H9 (cell line): ENCODE data around the gene BSDC1. TPM values are rescaled to one million over a fixed set of nuclear protein-coding genes. Genes with fewer than 3 reads are reported as not detected.

Experiments
- DNase-seq: peaks from one replicate; pipeline ENCODE4 v3.0.0-alpha.2; 2017
- H2AFZ ChIP-seq: one replicate; pipeline ENCODE4 v1.6.1; 2013; ENCODE audit warnings: mild to moderate bottlenecking, low read length, control low read depth, moderate library complexity
- H2AK5ac ChIP-seq: 2 replicates; pipeline ENCODE4 v1.6.1; 2013; ENCODE audit warnings: low read length, control low read depth, mixed read lengths; ENCODE audit not compliant: insufficient read length
- H2BK120ac ChIP-seq: one replicate; pipeline ENCODE4 v1.6.1; 2013; ENCODE audit warnings: low read depth, mild to moderate bottlenecking, low read length, control low read depth, inconsistent platforms; ENCODE audit not compliant: poor library complexity, severe bottlenecking
- H2BK12ac ChIP-seq: 2 replicates; pipeline ENCODE4 v1.6.1; 2013; ENCODE audit warnings: low read length, control low read depth, mixed read lengths, low read depth; ENCODE audit not compliant: insufficient read length
- H2BK15ac ChIP-seq: 2 replicates; pipeline ENCODE4 v1.6.1; 2013; ENCODE audit warnings: low read depth, low read length, control low read depth
- H2BK20ac ChIP-seq: one replicate; pipeline ENCODE4 v1.6.1; 2013; ENCODE audit warnings: low read depth, mild to moderate bottlenecking, low read length, control low read depth, inconsistent platforms; ENCODE audit not compliant: poor library complexity, severe bottlenecking
- H2BK5ac ChIP-seq: 2 replicates; pipeline ENCODE4 v1.6.1; 2013; ENCODE audit warnings: low read length, control low read depth, mixed read lengths; ENCODE audit not compliant: insufficient read length
- H3K14ac ChIP-seq: 2 replicates; pipeline ENCODE4 v1.6.1; 2013; ENCODE audit warnings: low read length, control low read depth; ENCODE audit not compliant: insufficient read depth
- H3K18ac ChIP-seq: 2 replicates; pipeline ENCODE4 v1.6.1; 2013; ENCODE audit warnings: low read depth, mild to moderate bottlenecking, mixed read lengths, low read length, control low read depth; ENCODE audit not compliant: insufficient read length
- H3K23ac ChIP-seq: 2 replicates; pipeline ENCODE4 v1.6.1; 2013; ENCODE audit warnings: low read length, control low read depth, mixed read lengths, low read depth; ENCODE audit not compliant: insufficient read length
- H3K23me2 ChIP-seq: 2 replicates; pipeline ENCODE4 v1.6.1; 2013; ENCODE audit warnings: low read depth, mild to moderate bottlenecking, mixed read lengths, low read length, control low read depth; ENCODE audit not compliant: insufficient read length, poor library complexity, severe bottlenecking
- H3K27ac ChIP-seq: 2 replicates; pipeline ENCODE4 v1.5.1; 2013; ENCODE audit warnings: low read length, control low read depth, mixed read lengths, low read depth; ENCODE audit not compliant: insufficient read length
- H3K27me3 ChIP-seq: 2 replicates; pipeline ENCODE4 v1.6.1; 2013; ENCODE audit warnings: low read length, control low read depth, inconsistent platforms; ENCODE audit not compliant: insufficient read depth
- H3K4ac ChIP-seq: 2 replicates; pipeline ENCODE4 v1.6.1; 2013; ENCODE audit warnings: low read depth, mild to moderate bottlenecking, control low read depth, inconsistent platforms, low read length, moderate library complexity
- H3K4me1 ChIP-seq: 2 replicates; pipeline ENCODE4 v1.6.1; 2013; ENCODE audit warnings: low read length, control low read depth, inconsistent platforms; ENCODE audit not compliant: insufficient read depth
- H3K4me2 ChIP-seq: 2 replicates; pipeline ENCODE4 v1.6.1; 2013; ENCODE audit warnings: low read length, control low read depth, mixed read lengths; ENCODE audit not compliant: insufficient read length, insufficient read depth
- H3K56ac ChIP-seq: 2 replicates; pipeline ENCODE4 v1.6.1; 2013; ENCODE audit warnings: low read depth, mild to moderate bottlenecking, mixed read lengths, low read length, control low read depth; ENCODE audit not compliant: insufficient read length
- H3K79me1 ChIP-seq: 2 replicates; pipeline ENCODE4 v1.6.1; 2013; ENCODE audit warnings: low read depth, mild to moderate bottlenecking, moderate library complexity, low read length, control low read depth, inconsistent platforms; ENCODE audit not compliant: insufficient read depth, poor library complexity, severe bottlenecking
- H3K79me2 ChIP-seq: 2 replicates; pipeline ENCODE4 v1.6.1; 2013; ENCODE audit warnings: low read length, control low read depth, inconsistent platforms; ENCODE audit not compliant: insufficient read depth
- H3K9ac ChIP-seq: 2 replicates; pipeline ENCODE4 v1.6.1; 2013; ENCODE audit warnings: low read length, control low read depth, mixed read lengths; ENCODE audit not compliant: insufficient read length; ENCODE audit errors: extremely low read depth
- H3K9me3 ChIP-seq: one replicate; pipeline ENCODE4 v1.6.1; 2013; ENCODE audit warnings: low read depth, low read length, inconsistent platforms; ENCODE audit not compliant: control insufficient read depth
- H3T11ph ChIP-seq: one replicate; pipeline ENCODE4 v1.6.1; 2013; ENCODE audit warnings: mild to moderate bottlenecking, low read length, control low read depth, inconsistent platforms
- H4K20me1 ChIP-seq: one replicate; pipeline ENCODE4 v1.6.1; 2013; ENCODE audit not compliant: control insufficient read depth, insufficient read length, insufficient read depth
- H4K5ac ChIP-seq: 2 replicates; pipeline ENCODE4 v1.6.1; 2013; ENCODE audit warnings: low read depth, mild to moderate bottlenecking, mixed read lengths, low read length, control low read depth; ENCODE audit not compliant: insufficient read length
- H4K8ac ChIP-seq: replicated peaks from 2 replicates; pipeline ENCODE4 v1.6.1; 2013; ENCODE audit warnings: low read length, control low read depth, mixed read lengths, low read depth; ENCODE audit not compliant: insufficient read length
- H4K91ac ChIP-seq: 2 replicates; pipeline ENCODE4 v1.6.1; 2013; ENCODE audit warnings: low read depth, mild to moderate bottlenecking, moderate library complexity, mixed read lengths, low read length, control low read depth; ENCODE audit not compliant: insufficient read length
- H3K27ac Mint-ChIP-seq, 3 experiments: 2 replicates in 2 of 3; 3 replicates in 1 of 3; pipeline ENCODE4 v1.8.0; 2020 to 2021; ENCODE audit warnings: mixed read lengths in 3 of 3, mild to moderate bottlenecking in 1 of 3, moderate library complexity in 1 of 3
- H3K27me3 Mint-ChIP-seq: 2 replicates; pipeline ENCODE4 v1.8.0; 2021; ENCODE audit warnings: low read depth, mild to moderate bottlenecking, moderate library complexity, mixed read lengths
- H3K36me3 Mint-ChIP-seq, 3 experiments: 2 replicates in 2 of 3; 3 replicates in 1 of 3; pipeline ENCODE4 v1.8.0; 2020 to 2021; ENCODE audit warnings: low read depth in 3 of 3, mixed read lengths in 3 of 3; ENCODE audit not compliant: insufficient read depth in 1 of 3
- H3K4me1 Mint-ChIP-seq, 2 experiments: 2 replicates each; pipeline ENCODE4 v1.8.0; 2020; ENCODE audit warnings: mixed read lengths in 2 of 2
- H3K4me3 Mint-ChIP-seq, 2 experiments: 2 replicates in 1 of 2; 3 replicates in 1 of 2; pipeline ENCODE4 v1.8.0; 2020 to 2021; ENCODE audit warnings: mild to moderate bottlenecking in 2 of 2, mixed read lengths in 2 of 2, moderate library complexity in 1 of 2
- H3K9me3 Mint-ChIP-seq, 2 experiments: 2 replicates in 1 of 2; 3 replicates in 1 of 2; pipeline ENCODE4 v1.8.0; 2020; ENCODE audit warnings: mild to moderate bottlenecking in 2 of 2, mixed read lengths in 2 of 2, moderate library complexity in 1 of 2
- WGBS: extraction: QIAGEN DNeasy Blood & Tissue Kit; methylation state at CpG from one replicate; pipeline ENCODE4 v1.1.7; 2013; ENCODE audit warnings: missing lambda C conversion rate, low lambda C conversion rate, mixed read lengths; ENCODE audit not compliant: insufficient read length; ENCODE audit errors: extremely low coverage; 5-methylcytosine and 5-hydroxymethylcytosine counted together
- total RNA-seq: library from RNA; stranded (reverse); gene quantifications from 2 replicates; pipeline ENCODE4 v1.2.1, GENCODE V29; 2021
- TF ChIP-seq, protein P1 (sequence below): fragments of 200-600 bp; sonication (generic); conservative IDR thresholded peaks from 3 replicates; pipeline ENCODE4 v1.8.0; 2021; ENCODE audit warnings: antibody characterized with exemption, mild to moderate bottlenecking

BSDC1 gene
- total RNA-seq, 1 experiment from 2014 or later = 52.6 TPM

DNA sequence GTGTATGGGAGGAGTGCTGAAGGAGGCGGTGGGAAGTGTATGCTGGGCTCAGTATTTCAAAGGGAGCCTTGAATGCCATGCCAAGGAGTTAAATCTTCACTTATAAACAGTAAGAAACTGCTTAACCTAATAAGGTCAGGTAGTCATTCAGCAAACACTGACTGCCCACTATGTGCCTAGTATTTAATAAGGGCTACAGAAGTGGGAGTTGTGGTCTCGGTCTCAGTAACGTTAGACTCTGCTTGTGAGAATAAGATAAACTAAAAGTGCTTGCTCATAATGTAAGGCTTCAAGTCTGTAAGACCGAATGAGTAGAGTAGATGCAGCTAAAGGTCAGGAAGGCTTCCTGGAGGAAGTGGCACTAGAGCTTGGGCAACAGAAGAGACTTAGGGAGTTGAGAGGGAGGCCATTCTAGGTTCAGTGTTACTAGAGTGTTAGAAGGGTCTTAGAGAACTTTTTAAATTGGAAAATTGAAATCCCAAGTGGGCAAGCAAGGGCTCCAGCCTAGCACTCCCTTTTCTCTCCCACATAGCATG lies 64.2 kb downstream of the BSDC1 start:
- Histone ChIP-seq H3K9ac (no peak overlapping the region), H3K27ac (no peak overlapping the region), H4K20me1 (no peaks in the 10 kb centered on the region), H4K5ac (no peak overlapping the region), H3K9me3 (no peaks in the 10 kb centered on the region), H3K23ac (no peak overlapping the region), H3K56ac (no peak overlapping the region), H3K27me3 (no peaks in the 10 kb centered on the region), H2BK20ac (no peak overlapping the region), H3K4me2 (no peak overlapping the region), H2BK5ac (no peak overlapping the region), H2BK15ac (no peak overlapping the region), H3K23me2 (peaks cover 7% of the 10 kb centered on the region), H3K4ac (no peak overlapping the region), H3T11ph (no peak overlapping the region), H3K18ac (no peak overlapping the region), H3K79me2 (peaks cover 5% of the 10 kb centered on the region; the same call in 1 of the 2 replicates), H3K14ac (no peak overlapping the region), H2BK12ac (no peak overlapping the region), H3K4me1 (peaks cover 3% of the 10 kb centered on the region; the same call in 1 of the 2 replicates), H4K91ac (no peak overlapping the region), H3K79me1 (no peaks in the 10 kb centered on the region), H4K8ac (no peak overlapping the region), H2AK5ac (no peak overlapping the region), H2BK120ac (no peak overlapping the region), H2AFZ (no peak overlapping the region)
- Mint-ChIP-seq H3K4me1 (peaks cover 24 to 34% of the 10 kb centered on the region in 2 experiments), H3K27me3 (peaks cover 5% of the 10 kb centered on the region; the same call in 1 of the 2 replicates), H3K36me3 (peaks cover 44 to 94% (median 83%) of the 10 kb centered on the region in 3 experiments), H3K27ac (no peak overlapping the region), H3K4me3 (no peak overlapping the region), H3K9me3 (no peaks in the 10 kb centered on the region; a peak in 1 of 5 replicates)
- no CpG with 5 or more reads among the region's 4 CpGs for WGBS
- TF ChIP-seq, protein P1, sequence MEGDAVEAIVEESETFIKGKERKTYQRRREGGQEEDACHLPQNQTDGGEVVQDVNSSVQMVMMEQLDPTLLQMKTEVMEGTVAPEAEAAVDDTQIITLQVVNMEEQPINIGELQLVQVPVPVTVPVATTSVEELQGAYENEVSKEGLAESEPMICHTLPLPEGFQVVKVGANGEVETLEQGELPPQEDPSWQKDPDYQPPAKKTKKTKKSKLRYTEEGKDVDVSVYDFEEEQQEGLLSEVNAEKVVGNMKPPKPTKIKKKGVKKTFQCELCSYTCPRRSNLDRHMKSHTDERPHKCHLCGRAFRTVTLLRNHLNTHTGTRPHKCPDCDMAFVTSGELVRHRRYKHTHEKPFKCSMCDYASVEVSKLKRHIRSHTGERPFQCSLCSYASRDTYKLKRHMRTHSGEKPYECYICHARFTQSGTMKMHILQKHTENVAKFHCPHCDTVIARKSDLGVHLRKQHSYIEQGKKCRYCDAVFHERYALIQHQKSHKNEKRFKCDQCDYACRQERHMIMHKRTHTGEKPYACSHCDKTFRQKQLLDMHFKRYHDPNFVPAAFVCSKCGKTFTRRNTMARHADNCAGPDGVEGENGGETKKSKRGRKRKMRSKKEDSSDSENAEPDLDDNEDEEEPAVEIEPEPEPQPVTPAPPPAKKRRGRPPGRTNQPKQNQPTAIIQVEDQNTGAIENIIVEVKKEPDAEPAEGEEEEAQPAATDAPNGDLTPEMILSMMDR = no peak
- no peak for DNase-seq
